GM21515 (cell line): Measurements from ENCODE around the gene MAP7.

ENCODE experiments used
- ATAC-seq: cut with Tn5 transposase; IDR thresholded peaks from one replicate; pipeline ENCODE4 v1.9.1; 2021; ENCODE audit not compliant: unreplicated experiment

Gene MAP7

DNA sequence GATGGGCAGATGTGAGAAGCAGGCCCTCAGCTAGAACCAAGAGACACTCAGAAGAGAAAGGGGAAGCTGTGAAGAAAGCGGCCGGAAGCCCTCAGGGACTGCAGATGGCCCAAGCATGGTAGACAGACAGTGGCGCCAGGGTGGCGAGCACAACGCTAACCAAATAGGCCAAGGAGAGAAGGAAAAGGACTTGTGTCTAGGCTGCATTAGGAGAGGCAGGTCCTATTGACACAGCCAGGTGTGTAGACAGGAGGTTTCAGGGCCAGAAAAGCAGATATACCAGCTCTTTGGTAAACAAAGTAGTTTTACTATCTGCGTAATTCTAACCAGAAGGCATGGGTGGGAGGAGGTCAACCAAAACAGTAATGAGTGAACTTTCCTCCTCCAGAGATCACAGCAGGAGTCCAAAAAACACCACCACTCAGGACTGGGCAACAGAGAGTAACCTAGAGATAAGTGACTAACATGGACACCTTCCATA, 15.8 kb upstream of the MAP7 start:
- no peak for ATAC-seq

DNA sequence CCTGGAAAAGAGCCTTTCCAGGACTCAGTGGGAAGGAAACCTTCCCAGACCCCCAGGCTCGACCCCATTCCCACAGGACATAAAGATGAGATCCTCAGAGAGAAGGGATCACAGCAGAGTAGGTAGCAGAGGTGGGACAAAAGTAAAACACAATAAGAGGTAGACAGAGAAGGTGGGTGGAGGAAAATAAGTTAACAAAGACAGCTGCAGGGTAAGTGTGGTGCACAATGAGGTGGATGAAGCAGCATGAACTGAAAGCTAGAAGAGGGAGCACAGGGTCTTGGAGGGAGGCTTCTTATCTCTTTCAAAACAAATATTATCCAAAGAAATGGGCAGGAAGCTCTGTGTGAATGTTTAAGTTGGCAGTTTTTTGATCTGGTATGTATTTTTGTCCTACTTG, 14.0 kb upstream of the MAP7 start:
- ATAC-seq: no peak

- ATAC-seq: no peak
Measured at GRCh38 chr6:136563386-136564152, 13.3 kb upstream of the MAP7 start.

DNA sequence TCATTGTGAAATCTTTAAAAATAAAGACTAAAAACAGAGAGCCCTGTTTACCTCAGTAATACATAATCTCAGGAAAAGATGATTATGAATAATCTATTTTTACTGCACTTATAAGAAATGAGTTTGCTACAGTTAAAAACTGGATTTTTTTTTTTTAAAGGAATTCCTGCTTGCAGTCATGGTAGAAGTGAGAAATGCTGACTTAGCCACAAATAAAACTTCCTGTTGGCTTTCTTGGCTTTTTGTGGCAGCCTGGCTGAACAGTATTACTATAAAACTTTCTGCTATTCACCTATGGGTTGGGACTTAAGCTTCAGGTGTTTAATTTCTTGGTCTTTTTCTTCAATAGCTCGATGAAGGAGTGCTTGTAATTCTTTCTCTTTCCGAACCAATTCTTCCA, 12.0 kb upstream of the MAP7 start:
- ATAC-seq: no peak

- ATAC-seq: no peak
Measured at GRCh38 chr6:136553166-136553787, 3.1 kb upstream of the MAP7 start.

- no peak for ATAC-seq
Measured at GRCh38 chr6:136552054-136552453, 1.8 kb upstream of the MAP7 start.

- no peak for ATAC-seq
Measured at GRCh38 chr6:136551103-136551502, 881 bp upstream of the MAP7 start.

- peak; percentile 58 for ATAC-seq
Measured at GRCh38 chr6:136550045-136550329, 235 bp downstream of the MAP7 start.

- ATAC-seq: peak; percentile 12
Measured at GRCh38 chr6:136549300-136550044, 750 bp downstream of the MAP7 start.

DNA sequence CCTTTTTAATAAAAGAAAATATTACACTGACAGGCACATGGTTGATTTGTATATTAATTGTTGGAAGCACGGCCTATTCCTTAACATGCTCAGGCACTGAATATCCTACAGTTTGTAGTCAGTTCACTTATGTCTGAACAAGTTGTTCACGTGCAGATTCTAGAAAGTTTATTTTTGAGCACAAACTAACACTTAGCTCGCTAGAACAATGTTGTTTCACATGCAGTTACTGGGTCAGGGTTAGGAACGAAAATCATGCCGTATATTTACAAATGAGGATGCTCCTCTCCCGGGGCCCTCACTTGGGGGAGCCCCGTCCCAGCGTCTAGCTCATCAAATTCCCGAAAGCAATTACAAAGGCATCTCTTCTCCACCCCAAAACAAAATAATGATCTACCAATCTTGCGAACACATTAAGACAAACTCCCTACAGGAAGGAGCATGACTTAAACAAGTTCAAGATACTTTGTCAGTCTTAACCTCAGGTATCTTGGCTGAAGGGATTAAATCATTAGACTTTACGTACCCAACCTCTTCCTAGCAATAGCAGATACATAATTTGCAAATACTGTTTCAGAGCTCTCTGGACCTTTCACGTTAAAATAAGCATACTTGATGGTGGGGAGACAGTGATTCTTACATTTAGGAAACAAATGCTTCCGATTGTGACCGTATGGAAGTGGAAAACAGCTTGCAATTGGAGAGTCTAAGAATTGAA, 1.5 kb downstream of the MAP7 start:
- ATAC-seq: no peak

GRCh38 chr6:136547871-136548270, 2.4 kb downstream of the MAP7 start:
- ATAC-seq: no peak

- ATAC-seq: no peak
Measured at GRCh38 chr6:136547336-136547735, 2.9 kb downstream of the MAP7 start.

GRCh38 chr6:136546331-136546730, 3.9 kb downstream of the MAP7 start:
- ATAC-seq: no peak

GRCh38 chr6:136544326-136544725, 5.9 kb downstream of the MAP7 start:
- ATAC-seq: no peak

- ATAC-seq: no peak
Measured at GRCh38 chr6:136541395-136541794, 8.8 kb downstream of the MAP7 start.

DNA sequence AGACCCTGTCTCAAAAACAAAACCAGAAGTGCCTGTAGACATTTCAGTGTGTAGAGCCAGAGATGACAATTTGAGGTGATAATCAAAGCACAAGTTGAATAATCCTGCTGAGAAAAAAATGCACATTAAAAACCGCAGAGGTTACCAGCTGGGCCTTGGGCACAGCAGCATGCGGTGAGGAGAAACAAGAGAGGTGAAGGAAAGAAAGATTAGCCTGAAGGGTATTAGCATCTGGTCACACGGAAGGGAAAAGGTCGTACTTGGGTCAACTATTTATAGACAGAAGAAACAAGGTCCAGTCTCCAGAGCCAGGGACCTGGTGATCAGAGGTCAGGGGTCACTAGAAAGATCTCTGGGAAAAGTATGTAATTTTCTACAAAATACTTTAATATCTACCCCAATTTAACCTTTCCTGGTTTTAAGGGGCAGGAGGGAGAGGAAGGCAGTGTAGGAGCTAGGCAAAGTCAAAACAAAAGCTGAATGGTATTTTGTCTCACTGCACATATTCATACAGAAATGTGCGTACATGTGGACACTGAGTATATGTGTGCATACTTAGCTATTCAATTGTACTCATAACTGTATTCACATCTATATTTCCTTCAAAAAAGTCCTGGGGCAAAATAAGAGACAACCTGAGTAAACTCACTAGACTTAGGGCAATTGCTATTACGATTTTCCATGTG, 10.1 kb downstream of the MAP7 start:
- no peak for ATAC-seq

- ATAC-seq: no peak
Measured at GRCh38 chr6:136538836-136539235, 11.4 kb downstream of the MAP7 start.

DNA sequence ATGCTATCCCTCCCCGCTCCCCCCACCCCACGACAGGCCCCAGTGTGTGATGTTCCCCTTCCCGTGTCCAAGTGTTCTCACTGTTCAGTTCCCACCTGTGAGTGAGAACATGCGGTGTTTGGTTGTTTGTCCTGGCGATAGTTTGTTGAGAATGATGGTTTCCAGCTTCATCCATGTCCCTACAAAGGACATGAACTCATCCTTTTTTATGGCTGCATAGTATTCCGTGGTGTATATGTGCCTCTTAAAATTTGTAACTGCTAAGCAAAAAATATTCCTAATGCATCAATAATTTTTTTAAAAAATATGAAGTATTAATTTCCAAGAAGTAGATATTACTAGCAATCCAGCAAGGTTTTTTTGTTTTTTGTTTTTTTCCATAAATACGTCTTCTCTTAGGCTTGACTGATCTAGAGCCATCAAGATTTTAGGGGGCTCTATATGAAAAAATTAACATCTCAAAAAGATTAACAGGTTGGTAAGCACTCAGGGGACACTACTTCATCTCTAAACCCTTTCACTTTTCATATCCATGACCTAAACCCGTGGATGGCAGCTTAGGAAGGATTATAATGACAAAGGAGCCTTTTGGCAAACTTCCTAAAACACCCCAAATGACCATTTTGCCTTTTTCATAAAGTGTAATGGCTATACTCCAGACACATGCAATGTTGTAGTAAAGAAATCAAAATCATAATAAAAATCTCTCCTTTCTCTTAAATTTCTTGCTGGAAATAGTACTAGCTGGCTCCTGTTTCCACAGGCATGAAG, 14.2 kb downstream of the MAP7 start:
- no peak for ATAC-seq

DNA sequence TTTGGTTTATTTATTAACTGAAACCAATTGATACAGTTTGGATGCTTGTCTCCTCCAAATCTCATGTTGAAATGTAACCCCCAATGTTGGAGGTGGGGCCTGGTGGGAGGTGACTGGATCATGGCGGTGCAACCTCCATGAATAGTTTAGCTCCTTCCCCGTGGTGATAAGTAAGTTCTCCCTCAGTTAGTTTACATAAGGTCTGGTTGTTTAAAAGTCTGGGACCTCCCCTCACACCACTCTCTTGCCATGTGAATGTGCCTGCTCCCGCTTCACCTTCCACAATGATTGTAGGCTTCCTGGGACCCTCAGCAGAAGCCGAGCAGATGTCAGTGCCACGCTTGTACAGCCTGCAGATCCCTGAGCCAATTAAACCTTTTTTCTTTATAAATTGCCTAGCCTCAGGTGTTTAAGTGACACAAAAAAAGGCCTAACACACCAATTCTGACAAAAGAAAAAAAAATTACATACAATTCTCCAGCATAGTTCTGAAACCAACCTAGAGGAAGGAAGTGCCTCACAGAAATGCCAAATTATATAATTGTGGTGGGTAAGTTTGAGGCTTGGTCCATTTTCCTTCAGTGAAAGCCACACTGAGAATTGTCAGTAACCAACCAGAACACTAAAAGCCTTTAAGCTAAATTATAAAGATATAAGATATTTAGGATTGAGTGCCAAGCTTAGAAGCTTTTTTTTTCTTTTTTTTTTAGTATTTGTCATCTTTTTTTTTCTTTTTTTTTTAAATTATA, 15.0 kb downstream of the MAP7 start:
- ATAC-seq: no peak
